Fibroblast of lung (primary cell): ENCODE measurements around the gene DLGAP1.

Experiments
- EZH2 ChIP-seq: IDR thresholded peaks from 2 replicates; pipeline ENCODE4 v1.5.1; 2012; ENCODE audit warnings: low read length, control low read depth, mild to moderate bottlenecking; ENCODE audit errors: missing control alignments
- TF ChIP-seq, protein P1 (sequence below), 2 donors: IDR thresholded peaks in 1 of 2; conservative IDR thresholded peaks in 1 of 2; 1 replicate in 1 of 2; 2 replicates in 1 of 2; pipeline ENCODE4 v1.5.1; 2011 to 2012; ENCODE audit warnings: low read length in 2 of 2, control low read depth in 1 of 2, inconsistent platforms in 1 of 2, low read depth in 1 of 2, mild to moderate bottlenecking in 1 of 2

DNA sequence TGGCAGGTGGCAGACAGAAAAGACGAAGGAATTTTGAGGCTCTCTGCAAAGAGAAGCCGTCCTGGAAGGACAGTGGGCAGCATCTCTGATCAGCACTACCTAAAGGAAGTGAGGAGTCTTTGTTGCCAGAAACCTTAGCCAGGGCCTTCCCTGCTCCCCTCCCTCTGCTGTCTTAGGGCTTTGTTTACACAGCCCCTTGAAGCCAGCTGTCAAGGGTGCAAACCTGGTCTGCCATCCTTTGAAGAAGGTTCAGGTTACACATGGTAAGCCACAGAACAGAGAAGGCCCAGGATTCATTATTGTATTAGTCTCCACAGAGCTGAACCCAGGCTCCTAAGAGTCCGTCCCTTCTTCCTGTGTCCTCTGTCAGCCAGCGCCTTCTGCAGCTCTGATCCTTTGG lies 648.5 kb downstream of the DLGAP1 start:
- TF ChIP-seq, protein P1, sequence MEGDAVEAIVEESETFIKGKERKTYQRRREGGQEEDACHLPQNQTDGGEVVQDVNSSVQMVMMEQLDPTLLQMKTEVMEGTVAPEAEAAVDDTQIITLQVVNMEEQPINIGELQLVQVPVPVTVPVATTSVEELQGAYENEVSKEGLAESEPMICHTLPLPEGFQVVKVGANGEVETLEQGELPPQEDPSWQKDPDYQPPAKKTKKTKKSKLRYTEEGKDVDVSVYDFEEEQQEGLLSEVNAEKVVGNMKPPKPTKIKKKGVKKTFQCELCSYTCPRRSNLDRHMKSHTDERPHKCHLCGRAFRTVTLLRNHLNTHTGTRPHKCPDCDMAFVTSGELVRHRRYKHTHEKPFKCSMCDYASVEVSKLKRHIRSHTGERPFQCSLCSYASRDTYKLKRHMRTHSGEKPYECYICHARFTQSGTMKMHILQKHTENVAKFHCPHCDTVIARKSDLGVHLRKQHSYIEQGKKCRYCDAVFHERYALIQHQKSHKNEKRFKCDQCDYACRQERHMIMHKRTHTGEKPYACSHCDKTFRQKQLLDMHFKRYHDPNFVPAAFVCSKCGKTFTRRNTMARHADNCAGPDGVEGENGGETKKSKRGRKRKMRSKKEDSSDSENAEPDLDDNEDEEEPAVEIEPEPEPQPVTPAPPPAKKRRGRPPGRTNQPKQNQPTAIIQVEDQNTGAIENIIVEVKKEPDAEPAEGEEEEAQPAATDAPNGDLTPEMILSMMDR (conservative IDR thresholded peaks at IDR 0.05 in 1 of 2, IDR thresholded peaks at IDR 0.05 in 1 of 2; ENCODE audit: low read depth in 1 of 2, low read length in 2 of 2), result no peak
- TF ChIP-seq EZH2, result no peak
